GM12878 (cell line): ENCODE data around the gene WWTR1. TPM values are rescaled to one million over a fixed set of nuclear protein-coding genes. Genes with fewer than 3 reads are reported as not detected.

Experiments used
- BHLHE40 ChIP-seq, 2 experiments: fragments of 450-650 bp in 1 of 2; IDR thresholded peaks; 2 replicates each; pipeline ENCODE4 v1.6.1; 2011 to 2017; ENCODE audit warnings: low read depth in 2 of 2, borderline replicate concordance in 1 of 2, improper control_type of control experiment in 1 of 2, low read length in 1 of 2, mild to moderate bottlenecking in 1 of 2
- CBX3 ChIP-seq: fragments of 200-600 bp; sonication (generic); IDR thresholded peaks from 2 replicates; pipeline ENCODE4 v1.6.1; 2016; ENCODE audit warnings: low read depth, borderline replicate concordance
- CHD1 ChIP-seq: IDR thresholded peaks from 2 replicates; pipeline ENCODE4 v1.6.1; 2012; ENCODE audit warnings: low read depth, low read length, improper control_type of control experiment
- CREM ChIP-seq: IDR thresholded peaks from 2 replicates; pipeline ENCODE4 v1.6.1; 2014; ENCODE audit warnings: antibody characterized with exemption, low read depth
- IKZF1 ChIP-seq: fragments of 450-650 bp; conservative IDR thresholded peaks from 2 replicates; pipeline ENCODE4 v1.6.1; 2017; ENCODE audit warnings: antibody characterized with exemption, mild to moderate bottlenecking
- KDM1A ChIP-seq: fragments of 200-600 bp; sonication (generic); IDR thresholded peaks from 2 replicates; pipeline ENCODE4 v1.6.1; 2016; ENCODE audit warnings: borderline replicate concordance
- KLF5 ChIP-seq: fragments of 450-650 bp; IDR thresholded peaks from 2 replicates; pipeline ENCODE4 v1.6.1; 2014; ENCODE audit warnings: mild to moderate bottlenecking; ENCODE audit not compliant: partially characterized antibody
- MTA2 ChIP-seq: fragments of 450-650 bp; IDR thresholded peaks from 2 replicates; pipeline ENCODE4 v1.6.1; 2016; ENCODE audit warnings: low read depth, mild to moderate bottlenecking, moderate library complexity
- MYC ChIP-seq: IDR thresholded peaks from 2 replicates; pipeline ENCODE4 v1.6.1; 2011; ENCODE audit warnings: mild to moderate bottlenecking, low read length, moderate library complexity, inconsistent platforms; ENCODE audit not compliant: insufficient read depth, insufficient replicate concordance, insufficient read length, severe bottlenecking
- NBN ChIP-seq: fragments of 450-650 bp; IDR thresholded peaks from 2 replicates; pipeline ENCODE4 v1.6.1; 2016
- NFYA ChIP-seq: IDR thresholded peaks from 2 replicates; pipeline ENCODE4 v1.6.1; 2011; ENCODE audit warnings: low read depth, mild to moderate bottlenecking, low read length, improper control_type of control experiment, borderline replicate concordance
- PAX5 ChIP-seq: IDR thresholded peaks from 2 replicates; pipeline ENCODE4 v1.6.1; 2011; ENCODE audit warnings: low read depth, low read length, borderline replicate concordance
- RBBP5 ChIP-seq: fragments of 200-600 bp; sonication (generic); conservative IDR thresholded peaks from 2 replicates; pipeline ENCODE4 v1.6.1; 2016
- RCOR1 ChIP-seq: conservative IDR thresholded peaks from 2 replicates; pipeline ENCODE4 v1.6.1; 2012; ENCODE audit warnings: low read depth, low read length, improper control_type of control experiment
- SMC3 ChIP-seq: IDR thresholded peaks from 2 replicates; pipeline ENCODE4 v1.6.1; 2011; ENCODE audit warnings: low read length, improper control_type of control experiment, borderline replicate concordance
- SP1 ChIP-seq: IDR thresholded peaks from one replicate; pipeline ENCODE4 v1.6.1; 2011; ENCODE audit warnings: low read depth, low read length
- SREBF1 ChIP-seq: IDR thresholded peaks from 2 replicates; pipeline ENCODE4 v1.6.1; 2012; ENCODE audit warnings: mild to moderate bottlenecking, low read length
- SUZ12 ChIP-seq: fragments of 200-600 bp; sonication (generic); IDR thresholded peaks from one replicate; pipeline ENCODE4 v1.6.1; 2018; ENCODE audit warnings: antibody characterized with exemption, mild to moderate bottlenecking; ENCODE audit not compliant: unreplicated experiment
- TBL1XR1 ChIP-seq: IDR thresholded peaks from 2 replicates; pipeline ENCODE4 v1.6.1; 2012; ENCODE audit warnings: low read depth, low read length, improper control_type of control experiment
- ZNF274 ChIP-seq: IDR thresholded peaks from one replicate; pipeline ENCODE4 v1.8.0; 2011; ENCODE audit not compliant: insufficient read length, insufficient read depth
- ZNF384 ChIP-seq: IDR thresholded peaks from 2 replicates; pipeline ENCODE4 v1.6.1; 2012; ENCODE audit warnings: low read depth, mild to moderate bottlenecking, low read length, improper control_type of control experiment, borderline replicate concordance
- polyA plus RNA-seq, 11 experiments: library from polyadenylated mRNA; depleted of rRNA in 4 of 11; unstranded in 6 of 11; stranded (reverse) in 5 of 11; fragments of >200 nt; fragmentation: Nextera tagmentation in 4 of 11; fragmentation: Illumina TruSeq in 1 of 11; extraction: Ambion mirVana in 4 of 11; extraction: Trizol in 1 of 11; gene quantifications; 1 replicate in 1 of 11; 2 replicates in 10 of 11; pipeline versions ENCODE4 v1.2.1 to v1.2.3, GENCODE V29; 2011 to 2016; ENCODE audit warnings: inconsistent platforms in 2 of 11, missing spikeins in 2 of 11, low read depth in 1 of 11
- total RNA-seq, 4 experiments: library from RNA; depleted of rRNA in 3 of 4; stranded (reverse); fragments of >200 nt in 3 of 4; fragmentation: Illumina TruSeq in 1 of 4; extraction: Trizol in 1 of 4; gene quantifications; 2 replicates each; pipeline versions ENCODE4 v1.2.1 to v1.2.3, GENCODE V29; 2013 to 2021
- TF ChIP-seq, protein P1 (sequence below): IDR thresholded peaks from 2 replicates; pipeline ENCODE4 v1.6.1; 2011; ENCODE audit warnings: mild to moderate bottlenecking, low read depth, low read length, moderate library complexity; ENCODE audit not compliant: insufficient replicate concordance
- TF ChIP-seq, protein P2 (sequence below): IDR thresholded peaks from 2 replicates; pipeline ENCODE4 v1.6.1; 2012; ENCODE audit warnings: improper control_type of control experiment, low read depth, low read length; ENCODE audit not compliant: insufficient replicate concordance
- TF ChIP-seq, protein P3 (sequence below): fragments of 450-650 bp; conservative IDR thresholded peaks from 2 replicates; pipeline ENCODE4 v1.6.1; 2017; ENCODE audit warnings: mild to moderate bottlenecking, moderate library complexity

The WWTR1 gene
- total and polyA plus RNA-seq, 10 of the 15 experiments (the other 5 are each of a cell fraction or from before 2014, with no cell fraction given), result 2.5 to 18.5 (median 5.8) TPM

DNA sequence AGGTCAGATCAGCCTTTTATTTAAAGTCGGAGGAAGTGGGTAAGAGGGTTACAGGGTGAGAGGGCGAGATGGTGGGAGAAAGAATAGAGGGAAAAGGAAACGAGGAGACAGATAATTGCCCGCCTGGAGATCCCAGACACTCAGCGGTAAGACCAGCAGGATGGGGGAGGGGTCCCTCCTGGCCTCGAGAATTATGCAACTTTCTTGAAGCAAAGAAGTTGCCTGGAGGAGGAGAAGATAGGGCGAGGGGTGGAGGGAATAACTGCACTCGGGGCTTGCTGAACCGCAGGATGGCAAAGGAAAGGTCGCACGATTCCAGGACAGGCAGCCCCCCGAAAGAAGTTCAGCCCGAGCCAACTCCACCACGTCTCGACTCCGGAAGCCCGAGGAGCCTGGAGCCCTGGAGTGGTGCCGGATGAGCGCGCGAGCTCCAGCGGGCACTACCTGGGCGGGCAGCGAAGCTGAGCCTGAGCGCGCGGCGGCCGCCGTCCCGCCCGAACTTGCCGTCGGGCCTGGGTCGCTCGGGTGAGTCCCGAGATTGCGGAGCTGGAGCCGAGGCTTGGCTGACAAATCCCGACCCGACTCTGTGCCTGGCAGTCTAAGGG lies 402 bp downstream of the WWTR1 start (continued):
- TF ChIP-seq RCOR1 (no peak), KDM1A (no peak), SUZ12 (no peak), NFYA (no peak), SMC3 (no peak), CBX3 (no peak), CREM (no peak), SP1 (no peak), CHD1 (no peak), ZNF384 (no peak), KLF5 (no peak), MTA2 (no peak; the same call in 1 of the 2 replicates), IKZF1 (peak; percentile 92; the same call in 1 of the 2 replicates), PAX5 (no peak), NBN (no peak), BHLHE40 (IDR thresholded peaks at IDR 0.05; ENCODE audit: borderline replicate concordance in 1 of 2, low read depth in 2 of 2, low read length in 1 of 2) (peak in 1 of 2 experiments; percentile 21; a peak in 1 of 4 replicates), ZNF274 (no peak), SREBF1 (no peak), MYC (no peak), RBBP5 (no peak), TBL1XR1 (no peak)
- TF ChIP-seq, protein P1, sequence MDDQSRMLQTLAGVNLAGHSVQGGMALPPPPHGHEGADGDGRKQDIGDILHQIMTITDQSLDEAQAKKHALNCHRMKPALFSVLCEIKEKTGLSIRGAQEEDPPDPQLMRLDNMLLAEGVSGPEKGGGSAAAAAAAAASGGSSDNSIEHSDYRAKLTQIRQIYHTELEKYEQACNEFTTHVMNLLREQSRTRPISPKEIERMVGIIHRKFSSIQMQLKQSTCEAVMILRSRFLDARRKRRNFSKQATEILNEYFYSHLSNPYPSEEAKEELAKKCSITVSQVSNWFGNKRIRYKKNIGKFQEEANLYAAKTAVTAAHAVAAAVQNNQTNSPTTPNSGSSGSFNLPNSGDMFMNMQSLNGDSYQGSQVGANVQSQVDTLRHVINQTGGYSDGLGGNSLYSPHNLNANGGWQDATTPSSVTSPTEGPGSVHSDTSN, result no peak
- TF ChIP-seq, protein P2, sequence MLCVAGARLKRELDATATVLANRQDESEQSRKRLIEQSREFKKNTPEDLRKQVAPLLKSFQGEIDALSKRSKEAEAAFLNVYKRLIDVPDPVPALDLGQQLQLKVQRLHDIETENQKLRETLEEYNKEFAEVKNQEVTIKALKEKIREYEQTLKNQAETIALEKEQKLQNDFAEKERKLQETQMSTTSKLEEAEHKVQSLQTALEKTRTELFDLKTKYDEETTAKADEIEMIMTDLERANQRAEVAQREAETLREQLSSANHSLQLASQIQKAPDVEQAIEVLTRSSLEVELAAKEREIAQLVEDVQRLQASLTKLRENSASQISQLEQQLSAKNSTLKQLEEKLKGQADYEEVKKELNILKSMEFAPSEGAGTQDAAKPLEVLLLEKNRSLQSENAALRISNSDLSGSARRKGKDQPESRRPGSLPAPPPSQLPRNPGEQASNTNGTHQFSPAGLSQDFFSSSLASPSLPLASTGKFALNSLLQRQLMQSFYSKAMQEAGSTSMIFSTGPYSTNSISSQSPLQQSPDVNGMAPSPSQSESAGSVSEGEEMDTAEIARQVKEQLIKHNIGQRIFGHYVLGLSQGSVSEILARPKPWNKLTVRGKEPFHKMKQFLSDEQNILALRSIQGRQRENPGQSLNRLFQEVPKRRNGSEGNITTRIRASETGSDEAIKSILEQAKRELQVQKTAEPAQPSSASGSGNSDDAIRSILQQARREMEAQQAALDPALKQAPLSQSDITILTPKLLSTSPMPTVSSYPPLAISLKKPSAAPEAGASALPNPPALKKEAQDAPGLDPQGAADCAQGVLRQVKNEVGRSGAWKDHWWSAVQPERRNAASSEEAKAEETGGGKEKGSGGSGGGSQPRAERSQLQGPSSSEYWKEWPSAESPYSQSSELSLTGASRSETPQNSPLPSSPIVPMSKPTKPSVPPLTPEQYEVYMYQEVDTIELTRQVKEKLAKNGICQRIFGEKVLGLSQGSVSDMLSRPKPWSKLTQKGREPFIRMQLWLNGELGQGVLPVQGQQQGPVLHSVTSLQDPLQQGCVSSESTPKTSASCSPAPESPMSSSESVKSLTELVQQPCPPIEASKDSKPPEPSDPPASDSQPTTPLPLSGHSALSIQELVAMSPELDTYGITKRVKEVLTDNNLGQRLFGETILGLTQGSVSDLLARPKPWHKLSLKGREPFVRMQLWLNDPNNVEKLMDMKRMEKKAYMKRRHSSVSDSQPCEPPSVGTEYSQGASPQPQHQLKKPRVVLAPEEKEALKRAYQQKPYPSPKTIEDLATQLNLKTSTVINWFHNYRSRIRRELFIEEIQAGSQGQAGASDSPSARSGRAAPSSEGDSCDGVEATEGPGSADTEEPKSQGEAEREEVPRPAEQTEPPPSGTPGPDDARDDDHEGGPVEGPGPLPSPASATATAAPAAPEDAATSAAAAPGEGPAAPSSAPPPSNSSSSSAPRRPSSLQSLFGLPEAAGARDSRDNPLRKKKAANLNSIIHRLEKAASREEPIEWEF, result no peak
- TF ChIP-seq, protein P3, sequence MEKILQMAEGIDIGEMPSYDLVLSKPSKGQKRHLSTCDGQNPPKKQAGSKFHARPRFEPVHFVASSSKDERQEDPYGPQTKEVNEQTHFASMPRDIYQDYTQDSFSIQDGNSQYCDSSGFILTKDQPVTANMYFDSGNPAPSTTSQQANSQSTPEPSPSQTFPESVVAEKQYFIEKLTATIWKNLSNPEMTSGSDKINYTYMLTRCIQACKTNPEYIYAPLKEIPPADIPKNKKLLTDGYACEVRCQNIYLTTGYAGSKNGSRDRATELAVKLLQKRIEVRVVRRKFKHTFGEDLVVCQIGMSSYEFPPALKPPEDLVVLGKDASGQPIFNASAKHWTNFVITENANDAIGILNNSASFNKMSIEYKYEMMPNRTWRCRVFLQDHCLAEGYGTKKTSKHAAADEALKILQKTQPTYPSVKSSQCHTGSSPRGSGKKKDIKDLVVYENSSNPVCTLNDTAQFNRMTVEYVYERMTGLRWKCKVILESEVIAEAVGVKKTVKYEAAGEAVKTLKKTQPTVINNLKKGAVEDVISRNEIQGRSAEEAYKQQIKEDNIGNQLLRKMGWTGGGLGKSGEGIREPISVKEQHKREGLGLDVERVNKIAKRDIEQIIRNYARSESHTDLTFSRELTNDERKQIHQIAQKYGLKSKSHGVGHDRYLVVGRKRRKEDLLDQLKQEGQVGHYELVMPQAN, result peak; percentile 55
